Measurements from ENCODE around the gene RMC1. TPM values are rescaled to one million over a fixed set of nuclear protein-coding genes. Genes with fewer than 3 reads are reported as not detected.

RMC1 gene
- total RNA-seq = 21.6 and 25.4 TPM in 2 replicates

DNA sequence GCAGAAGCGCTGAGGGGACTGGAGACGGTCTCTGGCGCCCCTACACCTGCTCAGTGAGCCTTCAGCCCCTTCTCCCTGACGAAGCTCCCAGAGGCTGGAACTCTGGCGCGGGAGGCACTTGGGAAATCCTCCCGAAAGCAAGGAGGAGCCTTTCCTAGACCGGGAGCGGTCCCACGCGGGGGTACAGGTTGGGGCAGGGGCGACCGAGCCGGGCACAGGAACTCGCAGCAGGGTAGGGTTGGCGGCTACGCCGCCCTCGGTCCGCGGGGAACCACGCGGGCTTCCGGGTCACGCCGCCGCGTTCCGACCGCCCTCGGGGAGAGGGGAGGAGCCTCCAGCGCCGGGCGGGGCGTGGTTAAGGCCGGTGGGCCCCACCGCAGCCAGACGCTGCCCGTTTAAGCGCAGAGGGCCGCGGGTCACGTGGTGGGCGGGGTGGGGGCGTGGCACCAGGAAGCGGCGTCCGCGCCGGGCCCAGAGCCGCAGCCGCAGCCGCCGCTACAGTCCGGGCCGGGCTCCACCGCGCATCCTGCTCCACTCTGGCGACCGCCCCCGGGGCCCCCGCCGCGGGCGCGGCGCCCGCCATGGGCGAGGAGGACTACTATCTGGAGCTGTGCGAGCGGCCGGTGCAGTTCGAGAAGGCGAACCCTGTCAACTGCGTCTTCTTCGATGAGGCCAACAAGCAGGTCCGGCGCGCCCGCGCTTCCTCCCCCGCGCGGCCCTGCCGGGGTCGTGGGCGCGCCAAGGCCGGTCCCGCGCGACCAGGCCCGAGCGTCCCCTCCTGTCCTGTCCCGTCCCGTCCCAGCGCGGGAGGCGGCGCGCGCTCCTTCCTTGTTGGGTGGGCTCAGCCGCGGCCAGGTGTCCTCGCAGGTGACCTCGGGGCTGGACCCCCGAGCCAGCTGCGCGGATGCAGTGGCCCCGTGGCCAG lies at the start of gene RMC1:
TSS of gene RMC1 (plus strand) at position 474 of the 925 bp plus-strand sequence. CDS start at position 582, 108 bp downstream.

Small RNA genes within 50 kb of the gene (small RNA-seq; reads per million reads assigned to genes)
- gene AC026634.1 = not detected
- not detected for gene RF00019

Other genes with a start within 250 kb of the RMC1 start
- gene RIOK3, start 50.2 kb upstream of the RMC1 start, total RNA-seq = 77.7 and 83.1 TPM in 2 replicates
- gene NPC1, start 83.0 kb downstream of the RMC1 start, total RNA-seq = 29.7 and 44.7 TPM in 2 replicates
- gene ANKRD29, start 159.4 kb downstream of the RMC1 start, total RNA-seq = 4.6 and 5.2 TPM in 2 replicates
- gene LAMA3, start 185.9 kb downstream of the RMC1 start, total RNA-seq = 6.2 and 6.5 TPM in 2 replicates